ENCODE measurements around the gene CXorf38.

Gene CXorf38

DNA sequence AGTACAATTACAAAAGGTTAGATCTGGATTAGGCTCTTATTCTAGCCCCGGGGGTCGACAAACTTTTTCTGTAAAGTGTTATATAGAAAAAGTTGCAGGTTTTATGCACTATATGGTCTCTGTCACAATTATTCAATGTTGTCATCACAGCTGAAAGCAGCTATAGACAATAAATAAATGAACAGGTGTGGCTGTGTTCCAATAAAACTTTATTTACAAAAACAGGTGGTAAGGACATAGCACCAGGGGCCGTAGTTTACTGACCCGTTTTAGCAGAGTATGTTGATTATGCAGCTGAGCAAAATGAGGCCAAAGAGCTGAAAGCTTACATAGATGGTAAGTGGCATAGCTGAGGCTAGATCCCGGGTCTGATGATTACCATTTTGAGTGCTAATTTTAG lies 13.0 kb upstream of the CXorf38 start:
- H3K27me3 ChIP-seq (ENCODE audit: control insufficient read depth, insufficient read depth, low read length), result no peaks in the 10 kb centered on the region
- H3K4me1 ChIP-seq (ENCODE audit: control insufficient read depth, insufficient read depth, low read length), result no peaks in the 10 kb centered on the region
- H3K27ac ChIP-seq (ENCODE audit: low read depth, low read length), result no peak overlapping the region

DNA sequence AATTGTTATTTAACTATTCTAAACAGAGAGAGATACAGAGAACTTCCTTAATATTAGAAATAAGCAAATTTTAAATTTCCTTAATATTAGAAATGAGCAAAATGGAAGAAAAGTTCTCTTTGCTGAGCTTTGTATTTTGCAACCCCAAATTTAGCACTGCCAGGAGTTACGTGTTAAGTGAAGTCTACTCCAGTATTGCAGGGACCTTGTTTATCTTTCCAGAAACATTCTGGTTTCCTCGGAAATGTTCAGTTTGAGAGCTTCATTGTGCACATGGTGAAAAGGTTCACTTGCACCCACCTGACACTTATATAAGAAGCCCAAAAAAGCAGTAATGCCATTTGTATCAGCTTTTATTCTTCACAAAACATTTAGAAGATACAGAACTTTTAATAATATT lies 6.2 kb upstream of the CXorf38 start:
- no peak overlapping the region for H3K27ac ChIP-seq (ENCODE audit: low read depth, low read length)
- no peak overlapping the region for H3K4me3 ChIP-seq (ENCODE audit: low read length)
- no peak overlapping the region for H3K9ac ChIP-seq (ENCODE audit: low read length)
- no peaks in the 10 kb centered on the region for H3K4me1 ChIP-seq (ENCODE audit: control insufficient read depth, insufficient read depth, low read length)
- no peaks in the 10 kb centered on the region for H3K36me3 ChIP-seq (ENCODE audit: control insufficient read depth, insufficient read depth, low read length)
- no peaks in the 10 kb centered on the region for H3K27me3 ChIP-seq (ENCODE audit: control insufficient read depth, insufficient read depth, low read length)

More for the DNA sequence above, 13.0 kb upstream of the CXorf38 start:
- peaks cover 6% of the 10 kb centered on the region for H3K36me3 ChIP-seq (ENCODE audit: control insufficient read depth, insufficient read depth, low read length)
- H3K4me3 ChIP-seq (ENCODE audit: low read length), result no peak overlapping the region
- H3K9ac ChIP-seq (ENCODE audit: low read length), result no peak overlapping the region

DNA sequence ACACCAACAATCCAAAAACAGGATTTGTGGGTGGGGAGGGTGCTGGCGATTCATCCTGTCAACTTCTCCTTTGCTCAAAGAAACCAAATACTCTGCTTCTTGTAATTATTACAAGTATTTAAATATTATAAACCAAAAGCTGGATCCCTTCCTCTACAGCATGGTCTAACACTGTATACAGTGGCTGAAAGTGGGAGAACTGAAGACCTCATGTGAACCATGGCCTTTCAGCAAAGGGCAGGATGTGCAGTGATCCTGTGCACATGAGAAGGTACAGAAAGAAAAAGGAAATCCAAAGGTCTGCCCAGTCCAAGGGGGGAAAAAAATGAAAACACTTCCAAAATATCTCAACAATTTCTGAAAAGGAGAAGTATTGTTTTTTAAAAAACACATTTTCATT lies 5.3 kb upstream of the CXorf38 start:
- H3K9ac ChIP-seq (ENCODE audit: low read length), result no peak overlapping the region
- no peaks in the 10 kb centered on the region for H3K27me3 ChIP-seq (ENCODE audit: control insufficient read depth, insufficient read depth, low read length)
- no peak overlapping the region for H3K4me3 ChIP-seq (ENCODE audit: low read length)
- peaks cover 2% of the 10 kb centered on the region for H3K4me1 ChIP-seq (ENCODE audit: control insufficient read depth, insufficient read depth, low read length)
- no peaks in the 10 kb centered on the region for H3K36me3 ChIP-seq (ENCODE audit: control insufficient read depth, insufficient read depth, low read length)
- no peak overlapping the region for H3K27ac ChIP-seq (ENCODE audit: low read depth, low read length)

DNA sequence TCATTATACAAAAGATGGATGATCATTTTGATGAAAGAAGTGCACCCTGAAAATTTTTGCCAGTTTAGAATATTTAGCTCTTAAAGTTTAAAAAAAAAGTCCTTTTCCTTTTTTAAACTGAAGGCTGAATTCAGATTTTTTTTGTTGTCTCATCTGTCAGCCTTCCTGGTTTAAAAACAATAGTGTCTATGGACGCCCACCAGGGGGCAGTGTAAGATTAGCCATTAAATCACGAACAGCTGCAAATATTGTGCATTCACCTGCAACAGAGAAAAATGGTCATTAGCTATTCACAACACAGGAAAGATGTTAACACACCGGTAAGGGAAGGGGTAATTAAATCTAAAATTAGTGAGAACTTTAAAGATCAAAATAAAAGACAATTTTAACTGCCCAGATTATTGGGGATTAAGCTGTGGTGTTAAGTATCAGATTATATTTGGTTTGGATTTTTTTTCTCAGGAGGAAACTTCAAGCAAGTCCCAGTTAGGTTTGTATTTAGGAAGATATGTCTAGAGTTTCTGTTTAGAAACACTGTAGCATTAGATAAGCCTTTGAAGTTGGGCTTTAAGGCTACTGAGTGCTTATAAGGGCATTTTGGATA lies 4.4 kb upstream of the CXorf38 start:
- no peak overlapping the region for H3K27ac ChIP-seq (ENCODE audit: low read depth, low read length)
- no peak overlapping the region for H3K4me3 ChIP-seq (ENCODE audit: low read length)

DNA sequence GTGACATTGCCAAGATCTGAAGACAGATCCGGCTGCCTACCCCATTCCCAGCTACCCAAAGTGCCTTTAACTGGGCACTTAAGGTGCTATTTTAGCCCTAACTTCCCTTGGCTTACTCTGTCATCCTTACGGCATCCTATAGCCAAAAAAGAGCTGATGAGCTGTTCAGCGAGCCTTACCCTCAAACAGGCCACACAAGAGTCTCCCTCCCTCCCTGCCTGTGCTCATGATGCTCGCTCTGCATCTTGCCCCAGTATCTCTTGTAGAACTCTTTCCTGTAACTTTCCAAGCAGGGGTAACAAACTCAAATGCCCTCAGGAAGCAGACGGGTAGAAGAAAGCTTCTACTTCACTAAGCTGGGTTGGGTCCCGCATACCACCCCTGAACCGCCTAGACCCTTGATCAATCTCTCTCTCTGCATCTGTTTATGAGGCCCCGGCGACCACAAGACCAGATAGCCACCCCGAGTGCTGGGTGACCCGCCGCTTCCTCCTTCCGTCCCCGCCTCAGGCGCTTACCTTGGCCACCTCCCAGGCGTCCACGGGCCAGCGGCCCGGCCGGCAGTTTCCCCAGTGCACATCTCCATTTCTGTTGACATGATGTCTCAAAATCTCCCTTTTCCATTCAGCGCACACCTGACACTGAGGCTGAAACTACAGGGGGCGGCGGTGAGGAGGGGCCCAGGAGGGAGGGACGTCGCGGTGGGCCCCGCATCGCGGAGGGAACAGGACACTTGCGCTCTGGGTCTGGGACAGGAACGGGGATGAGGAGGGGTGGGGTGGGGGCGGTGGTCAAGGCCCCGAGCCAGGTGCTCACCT lies 663 bp downstream of the CXorf38 start:
- H3K36me3 ChIP-seq (ENCODE audit: control insufficient read depth, insufficient read depth, low read length), result no peaks in the 10 kb centered on the region
- peak overlapping the region; percentile 56 for H3K27ac ChIP-seq (ENCODE audit: low read depth, low read length)
- H3K9ac ChIP-seq (ENCODE audit: low read length), result peak overlapping the region; percentile 59
- no peaks in the 10 kb centered on the region for H3K27me3 ChIP-seq (ENCODE audit: control insufficient read depth, insufficient read depth, low read length)
- H3K4me3 ChIP-seq (ENCODE audit: low read length), result peak overlapping the region; percentile 78
- H3K4me1 ChIP-seq (ENCODE audit: control insufficient read depth, insufficient read depth, low read length), result peaks cover 6% of the 10 kb centered on the region

More for the DNA sequence above, 4.4 kb upstream of the CXorf38 start:
- H3K36me3 ChIP-seq (ENCODE audit: control insufficient read depth, insufficient read depth, low read length), result no peaks in the 10 kb centered on the region
- H3K4me1 ChIP-seq (ENCODE audit: control insufficient read depth, insufficient read depth, low read length), result peaks cover 2% of the 10 kb centered on the region
- no peak overlapping the region for H3K9ac ChIP-seq (ENCODE audit: low read length)
- no peaks in the 10 kb centered on the region for H3K27me3 ChIP-seq (ENCODE audit: control insufficient read depth, insufficient read depth, low read length)

DNA sequence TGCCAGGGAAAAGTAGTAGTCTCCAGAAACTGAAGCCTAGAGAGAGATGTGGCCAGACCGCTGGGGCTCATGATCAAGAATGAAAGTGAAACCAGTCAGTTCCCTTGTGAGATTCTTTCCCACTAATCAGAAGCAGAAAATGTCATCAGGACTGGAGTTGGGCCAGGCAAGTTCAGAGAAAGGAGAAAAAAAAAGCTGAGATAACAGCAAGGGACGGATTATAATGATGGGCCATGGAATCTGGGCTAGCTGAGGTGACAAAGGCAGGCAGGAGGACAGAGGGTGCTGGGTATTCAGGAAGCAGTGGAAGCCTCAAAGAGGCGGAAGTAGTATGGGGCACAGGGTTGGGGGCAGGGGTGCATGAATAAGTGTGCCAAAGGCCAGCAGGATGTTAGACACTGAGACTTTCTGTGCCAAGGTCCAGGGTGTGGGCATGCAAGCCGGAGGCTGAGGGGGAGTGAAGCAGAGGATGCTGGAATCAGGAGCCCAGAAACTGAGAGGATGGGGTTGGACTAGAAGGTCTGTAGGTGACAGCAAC lies 2.5 kb downstream of the CXorf38 start:
- no peak overlapping the region for H3K9ac ChIP-seq (ENCODE audit: low read length)
- H3K27ac ChIP-seq (ENCODE audit: low read depth, low read length), result peak overlapping the region; percentile 61
- no peaks in the 10 kb centered on the region for H3K36me3 ChIP-seq (ENCODE audit: control insufficient read depth, insufficient read depth, low read length)
- peak overlapping the region; percentile 61 for H3K4me3 ChIP-seq (ENCODE audit: low read length)
- H3K27me3 ChIP-seq (ENCODE audit: control insufficient read depth, insufficient read depth, low read length), result no peaks in the 10 kb centered on the region
- H3K4me1 ChIP-seq (ENCODE audit: control insufficient read depth, insufficient read depth, low read length), result peaks cover 6% of the 10 kb centered on the region

DNA sequence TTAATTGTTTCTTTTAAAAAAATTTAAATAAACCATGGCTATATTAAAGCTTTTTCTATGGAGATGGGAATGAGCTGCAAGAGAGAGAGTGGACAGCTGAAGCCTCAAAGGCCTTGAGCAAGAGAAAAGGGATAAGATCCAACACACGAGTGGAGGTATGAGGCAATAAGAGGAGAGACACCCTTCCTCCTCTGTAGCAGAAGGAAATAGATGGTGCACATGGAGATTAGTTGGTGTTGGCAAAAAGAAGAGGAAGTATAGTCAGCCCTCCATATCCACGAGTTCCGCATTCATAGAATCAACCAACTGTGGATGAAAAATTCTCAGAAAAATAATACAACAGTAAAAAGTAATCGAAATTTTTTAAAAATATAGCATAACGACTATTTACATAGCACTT lies 3.2 kb downstream of the CXorf38 start:
- Histone ChIP-seq H3K9ac (ENCODE audit: low read length) (no peak overlapping the region), H3K4me3 (ENCODE audit: low read length) (peak overlapping the region; percentile 61), H3K27ac (ENCODE audit: low read depth, low read length) (peak overlapping the region; percentile 61), H3K4me1 (ENCODE audit: control insufficient read depth, insufficient read depth, low read length) (peaks cover 6% of the 10 kb centered on the region), H3K27me3 (ENCODE audit: control insufficient read depth, insufficient read depth, low read length) (no peaks in the 10 kb centered on the region), H3K36me3 (ENCODE audit: control insufficient read depth, insufficient read depth, low read length) (no peaks in the 10 kb centered on the region)

DNA sequence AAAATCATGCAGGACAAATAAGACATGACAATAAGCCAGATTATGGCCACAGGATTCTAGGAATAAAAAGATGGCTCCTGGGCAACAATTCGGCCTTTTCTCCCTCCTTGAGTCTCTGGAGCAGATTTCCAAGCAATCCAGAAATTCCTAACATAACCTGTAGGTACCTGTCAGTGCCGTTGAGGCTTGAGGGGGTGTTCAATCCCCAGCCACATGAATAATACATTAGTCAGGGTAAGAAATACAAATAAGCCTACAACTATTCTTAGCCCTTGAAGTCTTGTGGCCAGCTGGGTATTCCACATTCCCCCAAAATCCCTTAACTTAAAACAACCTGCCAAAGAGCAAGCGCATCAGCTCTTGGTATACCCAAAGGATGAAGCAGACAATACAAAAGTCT lies 9.7 kb downstream of the CXorf38 start:
- peaks cover 7% of the 10 kb centered on the region for H3K36me3 ChIP-seq (ENCODE audit: control insufficient read depth, insufficient read depth, low read length)
- no peak overlapping the region for H3K9ac ChIP-seq (ENCODE audit: low read length)
- H3K27ac ChIP-seq (ENCODE audit: low read depth, low read length), result no peak overlapping the region
- no peak overlapping the region for H3K4me3 ChIP-seq (ENCODE audit: low read length)
- no peaks in the 10 kb centered on the region for H3K27me3 ChIP-seq (ENCODE audit: control insufficient read depth, insufficient read depth, low read length)
- H3K4me1 ChIP-seq (ENCODE audit: control insufficient read depth, insufficient read depth, low read length), result no peaks in the 10 kb centered on the region

DNA sequence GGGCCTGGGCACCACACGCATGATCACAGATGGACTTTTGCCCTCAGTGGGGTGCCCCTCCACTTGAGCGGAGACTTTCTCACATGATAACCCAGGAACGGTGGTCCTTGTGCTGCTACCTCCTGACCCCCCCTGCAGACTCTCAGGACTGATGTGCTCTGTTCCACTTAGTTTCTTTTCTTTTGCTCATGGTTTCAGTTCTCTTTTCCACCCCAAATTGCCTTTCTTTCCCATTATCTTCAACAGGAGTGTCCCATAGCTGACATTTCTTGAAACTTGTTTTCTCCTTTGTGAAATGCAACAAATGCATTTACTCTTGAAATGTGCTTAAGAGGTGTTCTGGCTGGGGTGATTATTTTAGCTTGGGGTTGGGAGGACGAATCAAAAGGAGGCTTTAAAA lies 15.2 kb downstream of the CXorf38 start:
- peaks cover 18% of the 10 kb centered on the region for H3K36me3 ChIP-seq (ENCODE audit: control insufficient read depth, insufficient read depth, low read length)

DNA sequence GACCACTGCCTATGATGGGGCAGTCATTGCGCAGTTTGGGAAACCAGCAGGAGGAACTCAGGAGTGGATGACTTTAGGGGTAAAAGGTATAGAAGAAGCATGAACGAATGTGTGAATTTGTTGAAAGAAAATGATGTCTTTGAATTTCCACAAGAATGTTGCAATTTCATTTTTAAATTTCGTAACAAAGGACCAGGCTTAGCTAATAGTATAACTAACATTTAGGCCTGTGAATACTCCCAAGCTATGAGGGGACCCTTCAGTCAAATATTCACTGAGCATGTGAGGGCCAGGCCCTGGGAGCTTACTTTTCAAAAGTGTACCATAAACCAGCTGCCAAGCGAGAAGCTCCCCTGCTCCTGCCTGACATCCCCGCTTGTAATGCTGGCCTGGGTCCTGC lies 18.9 kb downstream of the CXorf38 start:
- H3K27me3 ChIP-seq (ENCODE audit: control insufficient read depth, insufficient read depth, low read length), result no peaks in the 10 kb centered on the region

More for the DNA sequence above, 15.2 kb downstream of the CXorf38 start:
- no peak overlapping the region for H3K27ac ChIP-seq (ENCODE audit: low read depth, low read length)
- H3K27me3 ChIP-seq (ENCODE audit: control insufficient read depth, insufficient read depth, low read length), result no peaks in the 10 kb centered on the region
- H3K4me1 ChIP-seq (ENCODE audit: control insufficient read depth, insufficient read depth, low read length), result no peaks in the 10 kb centered on the region
- no peak overlapping the region for H3K9ac ChIP-seq (ENCODE audit: low read length)
- no peak overlapping the region for H3K4me3 ChIP-seq (ENCODE audit: low read length)

DNA sequence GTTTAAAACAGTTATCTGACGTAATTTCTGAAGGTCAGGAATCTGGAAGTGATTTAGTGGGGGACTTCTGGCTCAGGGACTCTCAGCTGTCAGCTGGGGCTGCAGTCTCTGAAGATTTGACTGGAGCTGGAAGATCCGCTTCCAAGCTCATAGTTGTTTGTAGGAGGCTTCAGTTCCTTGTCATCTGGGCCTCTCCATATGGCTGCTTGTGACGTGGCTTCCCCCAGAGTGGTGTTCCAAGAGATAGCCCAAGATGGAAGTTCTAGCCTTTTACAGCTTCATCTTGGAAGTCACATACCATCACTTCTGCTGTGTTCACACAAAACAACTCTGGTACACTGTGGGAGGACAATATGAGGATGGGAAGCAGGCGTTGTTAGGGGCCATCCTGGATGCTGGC lies 22.1 kb downstream of the CXorf38 start:
- Histone ChIP-seq H3K27ac (ENCODE audit: low read depth, low read length) (no peak overlapping the region), H3K36me3 (ENCODE audit: control insufficient read depth, insufficient read depth, low read length) (peaks cover 4% of the 10 kb centered on the region), H3K9ac (ENCODE audit: low read length) (no peak overlapping the region), H3K27me3 (ENCODE audit: control insufficient read depth, insufficient read depth, low read length) (peaks cover 4% of the 10 kb centered on the region), H3K4me3 (ENCODE audit: low read length) (no peak overlapping the region), H3K4me1 (ENCODE audit: control insufficient read depth, insufficient read depth, low read length) (no peaks in the 10 kb centered on the region)

More for the DNA sequence above, 18.9 kb downstream of the CXorf38 start:
- H3K27ac ChIP-seq (ENCODE audit: low read depth, low read length), result no peak overlapping the region
- H3K9ac ChIP-seq (ENCODE audit: low read length), result no peak overlapping the region
- H3K4me1 ChIP-seq (ENCODE audit: control insufficient read depth, insufficient read depth, low read length), result no peaks in the 10 kb centered on the region
- peaks cover 12% of the 10 kb centered on the region for H3K36me3 ChIP-seq (ENCODE audit: control insufficient read depth, insufficient read depth, low read length)
- no peak overlapping the region for H3K4me3 ChIP-seq (ENCODE audit: low read length)

DNA sequence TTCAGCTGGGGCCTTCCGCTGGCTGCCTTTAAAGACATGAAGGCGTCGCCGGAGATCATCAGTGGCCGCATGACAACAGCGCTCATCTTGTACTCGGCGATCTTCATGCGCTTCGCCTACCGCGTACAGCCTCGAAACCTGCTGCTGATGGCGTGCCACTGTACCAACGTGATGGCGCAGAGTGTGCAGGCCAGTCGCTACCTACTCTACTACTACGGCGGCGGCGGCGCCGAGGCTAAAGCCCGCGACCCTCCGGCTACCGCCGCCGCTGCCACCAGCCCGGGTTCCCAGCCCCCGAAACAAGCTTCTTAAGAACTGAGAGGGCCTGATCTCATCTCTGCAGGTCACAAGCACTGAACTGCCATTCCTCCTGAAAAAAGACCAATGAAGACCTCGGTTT lies 23.7 kb downstream of the CXorf38 start:
- H3K27ac ChIP-seq (ENCODE audit: low read depth, low read length), result no peak overlapping the region
- H3K27me3 ChIP-seq (ENCODE audit: control insufficient read depth, insufficient read depth, low read length), result peaks cover 4% of the 10 kb centered on the region
- no peaks in the 10 kb centered on the region for H3K36me3 ChIP-seq (ENCODE audit: control insufficient read depth, insufficient read depth, low read length)
- H3K9ac ChIP-seq (ENCODE audit: low read length), result no peak overlapping the region
- H3K4me1 ChIP-seq (ENCODE audit: control insufficient read depth, insufficient read depth, low read length), result no peaks in the 10 kb centered on the region
- no peak overlapping the region for H3K4me3 ChIP-seq (ENCODE audit: low read length)

Measured in rectal smooth muscle tissue (tissue), 1 donor.